OCI-LY1 (cell line): ENCODE data around the gene CDH4.

Source experiments
- H2AFZ ChIP-seq: fragments of 200-600 bp; sonication (generic), shearing (Covaris generic); 2 replicates; pipeline ENCODE4 v1.6.0; 2014; ENCODE audit warnings: antibody characterized with exemption, mild to moderate bottlenecking, low read length
- H3F3A ChIP-seq: fragments of 200-600 bp; sonication (generic), shearing (Covaris generic); 2 replicates; pipeline ENCODE4 v1.6.0; 2014; ENCODE audit warnings: mild to moderate bottlenecking, antibody characterized with exemption, low read length, moderate library complexity; ENCODE audit not compliant: insufficient read depth
- H3K27ac ChIP-seq: fragments of 200-600 bp; sonication (generic); 2 replicates; pipeline ENCODE4 v1.5.1; 2014; ENCODE audit warnings: low read length, mixed run types, mild to moderate bottlenecking, low read depth; ENCODE audit not compliant: poor library complexity, severe bottlenecking
- H3K27me3 ChIP-seq: fragments of 200-600 bp; sonication (generic); 2 replicates; pipeline ENCODE4 v1.6.0; 2014; ENCODE audit warnings: antibody characterized with exemption, mild to moderate bottlenecking, low read length, moderate library complexity; ENCODE audit not compliant: insufficient read depth
- H3K36me3 ChIP-seq: fragments of 200-600 bp; sonication (generic); 2 replicates; pipeline ENCODE4 v1.6.1; 2014; ENCODE audit warnings: mild to moderate bottlenecking, antibody characterized with exemption, low read length, moderate library complexity, mixed read lengths; ENCODE audit not compliant: insufficient read depth
- H3K4me1 ChIP-seq: fragments of 200-600 bp; sonication (generic); 2 replicates; pipeline ENCODE4 v1.5.1; 2014; ENCODE audit warnings: mild to moderate bottlenecking, low read length, moderate library complexity; ENCODE audit not compliant: insufficient read depth, severe bottlenecking
- H3K4me2 ChIP-seq: fragments of 200-600 bp; sonication (generic), shearing (Covaris generic); 2 replicates; pipeline ENCODE4 v1.6.1; 2014; ENCODE audit warnings: low read length
- H3K4me3 ChIP-seq: fragments of 200-600 bp; sonication (generic); 2 replicates; pipeline ENCODE4 v1.5.1; 2014; ENCODE audit warnings: low read length, low read depth, mild to moderate bottlenecking, mixed read lengths; ENCODE audit not compliant: poor library complexity, severe bottlenecking
- H3K79me2 ChIP-seq: fragments of 200-600 bp; shearing (Covaris generic); 2 replicates; pipeline ENCODE4 v1.6.1; 2016; ENCODE audit warnings: mixed run types, low read length, mixed read lengths; ENCODE audit not compliant: insufficient read depth
- H3K9ac ChIP-seq: fragments of 200-600 bp; sonication (generic), shearing (Covaris generic); 2 replicates; pipeline ENCODE4 v1.6.1; 2014; ENCODE audit warnings: mild to moderate bottlenecking, low read length, mixed read lengths
- H3K9me2 ChIP-seq: fragments of 200-600 bp; sonication (generic), shearing (Covaris generic); 2 replicates; pipeline ENCODE4 v1.6.1; 2014; ENCODE audit warnings: low read depth, mild to moderate bottlenecking, low read length, mixed read lengths
- H3K9me3 ChIP-seq: fragments of 200-600 bp; shearing (Covaris generic); 2 replicates; pipeline ENCODE4 v1.6.1; 2014; ENCODE audit warnings: low read length, mixed read lengths
- H4K20me1 ChIP-seq: fragments of 200-600 bp; sonication (generic), shearing (Covaris generic); 2 replicates; pipeline ENCODE4 v1.6.0; 2016; ENCODE audit warnings: mild to moderate bottlenecking, low read length; ENCODE audit not compliant: insufficient read depth
- EZH2 ChIP-seq: fragments of 200-600 bp; sonication (generic), shearing (Covaris generic); IDR thresholded peaks from 2 replicates; pipeline ENCODE4 v1.8.0; 2017; ENCODE audit warnings: borderline replicate concordance, mixed run types, mild to moderate bottlenecking, antibody characterized with exemption, low read length, moderate library complexity, mixed read lengths
- TF ChIP-seq, protein P1 (sequence below): fragments of 200-600 bp; sonication (generic), shearing (Covaris generic); IDR thresholded peaks from 2 replicates; pipeline ENCODE4 v1.5.1; 2017; ENCODE audit warnings: mild to moderate bottlenecking, antibody characterized with exemption, low read length, moderate library complexity, mixed read lengths

The CDH4 gene

DNA sequence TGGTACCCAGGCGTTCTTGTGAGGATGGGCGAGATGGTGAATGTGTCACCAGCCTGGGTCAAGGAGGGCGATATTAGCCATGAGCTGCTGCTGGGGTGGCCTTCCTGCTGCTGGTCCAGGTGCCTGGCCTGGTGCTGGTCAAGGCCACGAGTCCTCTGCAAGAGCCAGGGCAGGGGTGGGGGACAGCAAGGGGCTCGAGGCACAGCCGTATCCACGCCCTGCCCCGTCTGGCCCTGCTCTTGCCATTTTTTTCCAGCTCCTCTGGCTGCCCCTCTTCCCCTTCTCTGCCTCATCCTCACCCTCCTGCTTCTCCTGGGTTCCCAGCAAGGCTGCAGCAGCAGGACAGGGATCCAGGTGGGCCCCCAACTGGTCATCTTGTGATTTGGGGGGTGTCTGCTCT, 51.2 kb downstream of the CDH4 start:
- Histone ChIP-seq H2AFZ (no peak overlapping the region), H3K79me2 (no peaks in the 10 kb centered on the region), H3K9me3 (no peaks in the 10 kb centered on the region), H3K27me3 (no peaks in the 10 kb centered on the region; the same call in 1 of the 2 replicates), H3F3A (no peaks in the 10 kb centered on the region), H4K20me1 (no peaks in the 10 kb centered on the region), H3K27ac (no peak overlapping the region), H3K36me3 (no peaks in the 10 kb centered on the region), H3K4me1 (no peaks in the 10 kb centered on the region), H3K4me3 (no peak overlapping the region), H3K4me2 (no peak overlapping the region), H3K9me2 (no peaks in the 10 kb centered on the region), H3K9ac (no peak overlapping the region)
- TF ChIP-seq EZH2, result no peak
- TF ChIP-seq, protein P1, sequence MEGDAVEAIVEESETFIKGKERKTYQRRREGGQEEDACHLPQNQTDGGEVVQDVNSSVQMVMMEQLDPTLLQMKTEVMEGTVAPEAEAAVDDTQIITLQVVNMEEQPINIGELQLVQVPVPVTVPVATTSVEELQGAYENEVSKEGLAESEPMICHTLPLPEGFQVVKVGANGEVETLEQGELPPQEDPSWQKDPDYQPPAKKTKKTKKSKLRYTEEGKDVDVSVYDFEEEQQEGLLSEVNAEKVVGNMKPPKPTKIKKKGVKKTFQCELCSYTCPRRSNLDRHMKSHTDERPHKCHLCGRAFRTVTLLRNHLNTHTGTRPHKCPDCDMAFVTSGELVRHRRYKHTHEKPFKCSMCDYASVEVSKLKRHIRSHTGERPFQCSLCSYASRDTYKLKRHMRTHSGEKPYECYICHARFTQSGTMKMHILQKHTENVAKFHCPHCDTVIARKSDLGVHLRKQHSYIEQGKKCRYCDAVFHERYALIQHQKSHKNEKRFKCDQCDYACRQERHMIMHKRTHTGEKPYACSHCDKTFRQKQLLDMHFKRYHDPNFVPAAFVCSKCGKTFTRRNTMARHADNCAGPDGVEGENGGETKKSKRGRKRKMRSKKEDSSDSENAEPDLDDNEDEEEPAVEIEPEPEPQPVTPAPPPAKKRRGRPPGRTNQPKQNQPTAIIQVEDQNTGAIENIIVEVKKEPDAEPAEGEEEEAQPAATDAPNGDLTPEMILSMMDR, result no peak

DNA sequence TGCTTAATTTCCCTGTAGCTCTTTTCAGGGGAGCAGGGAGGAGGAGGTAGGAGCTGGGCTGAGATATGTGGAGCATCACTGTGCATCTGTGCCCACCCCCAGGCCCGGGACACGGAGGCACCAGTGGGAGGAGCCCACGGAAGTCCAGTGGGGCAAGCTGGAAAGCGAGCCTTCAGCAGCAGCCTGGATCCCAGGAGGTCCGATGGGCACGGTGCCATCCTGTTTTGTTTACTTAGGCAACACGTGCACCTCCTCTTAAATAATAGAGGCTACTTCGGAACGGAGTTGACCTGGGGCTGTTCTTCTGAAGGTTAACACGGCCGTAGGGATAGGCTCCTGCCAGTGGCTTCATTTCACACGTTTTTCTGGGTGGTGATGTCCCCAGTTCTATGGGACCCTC, 51.6 kb downstream of the CDH4 start:
- H3K4me1 ChIP-seq, result no peaks in the 10 kb centered on the region
- H3K79me2 ChIP-seq, result no peaks in the 10 kb centered on the region
- H3K36me3 ChIP-seq, result no peaks in the 10 kb centered on the region
- H3K27me3 ChIP-seq, result no peaks in the 10 kb centered on the region
- H3K4me2 ChIP-seq, result no peak overlapping the region
- no peak overlapping the region for H3K9ac ChIP-seq
- H3K4me3 ChIP-seq, result no peak overlapping the region
- no peaks in the 10 kb centered on the region for H3F3A ChIP-seq
- no peaks in the 10 kb centered on the region for H4K20me1 ChIP-seq
- TF ChIP-seq, protein P1, result no peak
- no peak for TF ChIP-seq EZH2
- no peak overlapping the region for H2AFZ ChIP-seq
- H3K9me3 ChIP-seq, result no peaks in the 10 kb centered on the region
- H3K9me2 ChIP-seq, result no peaks in the 10 kb centered on the region
- H3K27ac ChIP-seq, result no peak overlapping the region

DNA sequence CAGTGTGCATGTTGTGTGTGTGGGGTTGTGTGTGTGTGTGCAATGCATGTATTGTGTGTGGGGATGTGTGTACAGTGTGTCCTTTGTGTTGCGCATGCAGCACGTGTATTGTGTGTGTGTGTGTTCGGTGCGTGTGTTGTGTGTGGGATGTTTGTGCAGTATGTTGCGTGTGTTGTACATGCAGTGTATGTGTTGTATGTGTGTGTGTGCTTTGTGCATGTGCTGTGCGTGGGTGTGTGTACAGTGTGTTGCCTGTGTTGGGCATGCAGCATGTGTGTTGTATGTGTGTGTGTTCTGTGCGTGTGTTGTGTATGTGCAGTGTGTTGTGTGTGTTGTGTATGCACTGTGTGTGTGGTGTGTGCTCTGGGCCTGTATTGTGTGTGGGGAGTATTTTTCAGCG, 52.7 kb downstream of the CDH4 start:
- H3K4me2 ChIP-seq, result no peak overlapping the region
- H3K27me3 ChIP-seq, result no peaks in the 10 kb centered on the region
- TF ChIP-seq, protein P1, result no peak
- TF ChIP-seq EZH2, result no peak
- no peaks in the 10 kb centered on the region for H4K20me1 ChIP-seq
- H3K79me2 ChIP-seq, result no peaks in the 10 kb centered on the region
- H3K9ac ChIP-seq, result no peak overlapping the region
- no peaks in the 10 kb centered on the region for H3K9me2 ChIP-seq
- no peaks in the 10 kb centered on the region for H3K36me3 ChIP-seq
- H2AFZ ChIP-seq, result no peak overlapping the region
- H3K27ac ChIP-seq, result no peak overlapping the region
- H3K9me3 ChIP-seq, result no peaks in the 10 kb centered on the region
- no peak overlapping the region for H3K4me3 ChIP-seq
- no peaks in the 10 kb centered on the region for H3K4me1 ChIP-seq
- no peaks in the 10 kb centered on the region for H3F3A ChIP-seq
